ENCODE measurements around the gene DALRD3.
A peak's percentile ranks its signal among the peaks of the same experiment; 100 is the strongest.

The DALRD3 gene, protein sequence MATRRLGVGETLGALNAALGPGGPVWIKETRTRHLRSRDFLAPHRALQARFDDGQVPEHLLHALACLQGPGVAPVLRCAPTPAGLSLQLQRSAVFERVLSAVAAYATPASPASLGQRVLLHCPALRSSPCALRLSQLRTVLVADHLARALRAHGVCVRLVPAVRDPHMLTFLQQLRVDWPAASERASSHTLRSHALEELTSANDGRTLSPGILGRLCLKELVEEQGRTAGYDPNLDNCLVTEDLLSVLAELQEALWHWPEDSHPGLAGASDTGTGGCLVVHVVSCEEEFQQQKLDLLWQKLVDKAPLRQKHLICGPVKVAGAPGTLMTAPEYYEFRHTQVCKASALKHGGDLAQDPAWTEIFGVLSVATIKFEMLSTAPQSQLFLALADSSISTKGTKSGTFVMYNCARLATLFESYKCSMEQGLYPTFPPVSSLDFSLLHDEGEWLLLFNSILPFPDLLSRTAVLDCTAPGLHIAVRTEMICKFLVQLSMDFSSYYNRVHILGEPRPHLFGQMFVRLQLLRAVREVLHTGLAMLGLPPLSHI

DNA sequence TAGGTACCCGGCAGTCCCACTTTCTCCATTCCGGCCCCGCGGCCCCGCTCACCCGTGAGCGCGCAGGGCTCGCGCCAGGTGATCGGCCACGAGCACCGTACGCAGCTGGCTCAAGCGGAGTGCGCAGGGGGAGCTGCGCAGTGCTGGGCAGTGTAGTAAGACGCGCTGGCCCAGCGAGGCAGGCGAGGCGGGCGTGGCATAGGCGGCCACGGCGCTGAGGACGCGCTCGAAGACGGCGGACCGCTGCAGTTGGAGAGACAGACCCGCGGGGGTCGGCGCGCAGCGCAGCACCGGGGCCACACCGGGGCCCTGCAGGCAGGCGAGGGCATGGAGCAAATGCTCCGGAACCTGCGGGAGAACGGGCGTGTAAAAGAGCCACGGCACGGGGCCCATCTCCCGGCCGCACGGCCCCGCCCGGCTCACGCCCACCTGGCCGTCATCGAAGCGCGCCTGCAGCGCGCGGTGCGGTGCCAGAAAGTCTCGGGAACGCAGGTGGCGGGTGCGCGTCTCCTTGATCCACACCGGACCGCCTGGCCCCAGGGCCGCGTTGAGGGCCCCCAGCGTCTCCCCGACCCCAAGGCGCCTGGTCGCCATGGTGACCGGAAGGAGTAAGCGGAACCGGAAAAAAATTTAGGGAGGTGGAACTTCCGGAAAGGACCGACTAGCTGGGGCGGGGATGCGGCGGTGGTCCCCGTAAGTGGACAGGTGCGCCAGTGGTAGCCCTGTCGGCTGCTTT is at the start of gene DALRD3:
DALRD3 (minus strand) TSS at position 610 of the 736 bp plus-strand sequence; CDS start at position 594, 16 bp downstream.
- peak; percentile 61 for DNase-seq
- in situ Hi-C loops (cut with HindIII; ENCODE audit: low pct_ligation_motif_present, low pct_unique_long_range_greater_than_20kb, low sequenced_read_pairs), result no loop called here

DNA sequence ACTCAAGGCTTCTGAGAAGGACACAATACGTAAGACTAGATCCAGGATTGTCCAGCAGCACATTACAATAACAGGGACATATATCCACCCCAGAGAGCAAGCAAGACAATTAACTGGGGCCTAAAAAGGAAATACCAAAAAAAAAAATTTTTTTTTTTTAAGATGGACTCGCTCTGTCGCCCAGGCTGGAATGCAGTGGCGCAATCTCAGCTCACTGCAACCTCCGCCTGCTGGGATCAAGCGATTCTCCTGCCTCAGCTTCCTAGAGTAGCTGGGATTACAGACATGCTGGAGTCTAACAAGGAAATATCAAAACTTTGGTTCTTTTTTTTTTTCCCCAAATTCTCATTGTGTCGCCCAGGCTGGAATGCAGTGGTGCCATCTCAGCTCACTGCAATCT is 39.6 kb upstream of the DALRD3 start:
- in situ Hi-C loops (cut with HindIII; ENCODE audit: low pct_ligation_motif_present, low pct_unique_long_range_greater_than_20kb, low sequenced_read_pairs), result no loop called here
- DNase-seq, result no peak

DNA sequence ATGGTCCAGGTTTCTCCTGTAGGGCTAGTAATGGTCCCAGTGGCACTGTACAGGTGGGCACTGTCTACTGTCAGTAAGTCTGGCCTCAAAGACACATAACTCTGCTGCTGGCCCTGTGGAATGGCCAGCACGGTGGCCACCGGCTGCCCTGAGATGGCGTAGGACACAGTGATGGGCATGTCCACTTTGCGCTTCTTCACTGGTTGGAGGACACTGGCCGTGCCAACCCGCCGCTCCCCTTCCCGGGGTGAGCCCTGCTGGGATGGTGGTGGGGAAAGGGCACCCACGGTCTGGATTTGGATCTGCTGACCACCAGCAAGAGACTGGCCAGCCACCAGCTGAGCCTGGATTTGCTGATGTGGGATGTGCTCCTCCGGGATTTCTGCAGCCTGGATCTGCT is 38.9 kb upstream of the DALRD3 start:
- DNase-seq, result no peak
- in situ Hi-C loops (cut with HindIII; ENCODE audit: low pct_ligation_motif_present, low pct_unique_long_range_greater_than_20kb, low sequenced_read_pairs), result no loop called here

DNA sequence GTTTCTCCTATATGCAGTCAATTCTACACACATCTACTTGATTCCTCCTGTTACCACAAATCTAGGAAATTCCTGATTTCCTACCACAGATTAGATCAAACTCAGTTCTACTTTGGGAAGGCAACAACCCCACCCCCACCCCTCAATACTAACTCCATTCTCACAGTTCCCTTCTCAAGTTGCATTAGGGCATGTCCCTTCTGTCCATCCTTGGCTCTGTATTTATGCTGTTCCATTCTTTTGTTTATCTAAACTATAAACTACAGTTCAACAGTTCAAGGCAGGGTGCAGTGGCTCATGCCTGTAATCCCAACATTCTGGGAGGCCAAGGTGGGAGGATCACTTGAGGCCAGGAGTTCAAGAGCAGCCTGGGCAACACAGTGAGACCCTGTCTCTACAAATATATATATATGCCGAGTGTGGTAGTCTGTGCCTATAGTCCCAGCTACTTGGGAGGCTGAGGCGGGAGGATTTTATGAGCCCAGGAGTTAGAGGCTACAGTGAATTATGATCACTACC is 36.0 kb upstream of the DALRD3 start:
- DNase-seq, result no peak
- in situ Hi-C loops (cut with HindIII; ENCODE audit: low pct_ligation_motif_present, low pct_unique_long_range_greater_than_20kb, low sequenced_read_pairs), result no loop called here

DNA sequence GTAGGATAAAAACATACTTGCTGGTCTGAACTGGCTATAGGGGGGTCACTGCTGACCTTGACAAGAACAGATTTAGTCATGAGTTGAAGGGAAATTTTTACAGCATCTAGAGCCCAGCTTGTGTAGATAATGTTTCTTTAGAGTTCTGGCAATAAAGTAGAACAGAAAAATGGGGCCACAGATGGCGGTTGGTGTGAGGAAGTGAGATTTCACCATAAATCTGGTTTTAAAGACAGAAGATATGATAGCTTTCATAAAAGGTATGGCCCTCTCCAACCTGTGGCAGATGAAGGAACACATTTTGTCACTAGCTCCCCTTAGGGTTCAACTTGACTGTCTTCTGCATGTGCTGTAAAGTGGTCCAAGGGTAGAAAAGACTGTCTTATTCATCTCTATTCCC is 35.2 kb upstream of the DALRD3 start:
- DNase-seq, result no peak
- in situ Hi-C loops (cut with HindIII; ENCODE audit: low pct_ligation_motif_present, low pct_unique_long_range_greater_than_20kb, low sequenced_read_pairs), result no loop called here

DNA sequence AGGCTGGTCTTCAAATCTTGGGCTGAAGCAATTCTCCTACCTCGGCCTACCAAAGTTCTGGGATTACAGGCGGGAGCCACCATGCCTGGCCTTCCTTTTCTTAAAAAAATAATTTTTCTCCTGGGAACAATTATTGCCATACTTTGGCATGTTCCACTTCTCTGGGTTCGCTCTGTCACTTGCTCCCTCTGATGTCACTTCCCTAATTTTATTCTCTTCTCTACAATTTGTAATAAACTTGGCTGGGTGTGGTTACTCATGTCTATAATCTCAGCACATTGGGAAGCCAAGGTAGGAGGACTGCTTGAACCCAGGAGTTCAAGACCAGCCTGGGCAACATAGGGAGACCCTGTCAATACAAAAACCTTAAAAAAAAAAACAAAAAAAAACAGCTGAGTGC is 16.9 kb upstream of the DALRD3 start:
- no peak for DNase-seq
- in situ Hi-C loops (cut with HindIII; ENCODE audit: low pct_ligation_motif_present, low pct_unique_long_range_greater_than_20kb, low sequenced_read_pairs), result no loop called here

DNA sequence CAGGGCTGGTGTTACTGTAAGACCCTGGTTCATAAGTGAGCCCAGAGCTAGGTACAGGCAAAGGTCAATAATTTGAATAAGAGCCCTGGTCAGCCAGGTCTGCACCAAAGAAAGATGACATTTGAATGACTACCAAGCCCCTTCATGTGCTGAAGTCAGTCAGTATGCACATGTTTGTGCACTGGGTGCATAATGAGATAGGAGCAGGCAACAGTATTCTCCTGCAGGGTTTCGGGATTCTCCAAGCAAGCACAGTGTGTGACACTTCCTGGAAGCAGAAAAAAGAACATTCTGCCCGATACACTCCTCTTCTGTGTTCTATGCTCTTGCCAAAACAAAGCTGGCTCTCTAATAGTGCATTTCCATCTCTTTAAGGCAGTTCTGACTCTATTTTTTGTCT is 16.3 kb upstream of the DALRD3 start:
- no peak for DNase-seq
- in situ Hi-C loops (cut with HindIII; ENCODE audit: low pct_ligation_motif_present, low pct_unique_long_range_greater_than_20kb, low sequenced_read_pairs), result no loop called here

DNA sequence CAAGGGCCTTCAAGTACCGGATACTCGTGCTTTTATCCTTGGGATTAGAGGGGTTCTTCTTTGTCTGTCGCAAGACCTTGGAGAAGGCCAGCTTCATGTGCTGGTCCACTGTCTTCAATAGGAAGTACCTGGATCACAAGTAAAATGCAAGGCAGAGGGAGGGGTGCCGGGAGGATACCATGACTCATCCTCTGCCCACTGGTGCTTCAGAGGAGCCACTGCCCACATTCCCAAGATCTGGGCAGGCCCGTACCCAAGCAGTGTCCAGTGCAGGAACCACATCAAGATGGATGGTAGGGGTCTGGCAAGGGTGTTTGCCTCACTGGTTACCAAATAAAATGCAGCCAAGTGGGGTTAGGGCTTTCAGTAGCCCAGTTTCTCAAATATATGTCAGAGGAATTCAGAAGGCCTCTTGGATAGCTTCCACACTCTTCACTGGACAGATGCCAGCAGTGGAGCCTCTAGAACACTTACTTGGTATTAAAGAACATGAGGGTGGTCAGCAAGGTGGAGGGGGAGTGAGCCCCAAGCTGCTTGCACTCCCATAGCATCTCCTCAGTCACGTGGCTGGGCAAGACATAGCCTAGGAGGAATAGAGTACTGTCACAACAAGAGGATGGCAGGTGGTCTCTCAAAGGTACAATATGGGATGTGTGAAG is 14.4 kb upstream of the DALRD3 start:
- in situ Hi-C loops (cut with HindIII; ENCODE audit: low pct_ligation_motif_present, low pct_unique_long_range_greater_than_20kb, low sequenced_read_pairs), result no loop called here
- DNase-seq, result no peak

DNA sequence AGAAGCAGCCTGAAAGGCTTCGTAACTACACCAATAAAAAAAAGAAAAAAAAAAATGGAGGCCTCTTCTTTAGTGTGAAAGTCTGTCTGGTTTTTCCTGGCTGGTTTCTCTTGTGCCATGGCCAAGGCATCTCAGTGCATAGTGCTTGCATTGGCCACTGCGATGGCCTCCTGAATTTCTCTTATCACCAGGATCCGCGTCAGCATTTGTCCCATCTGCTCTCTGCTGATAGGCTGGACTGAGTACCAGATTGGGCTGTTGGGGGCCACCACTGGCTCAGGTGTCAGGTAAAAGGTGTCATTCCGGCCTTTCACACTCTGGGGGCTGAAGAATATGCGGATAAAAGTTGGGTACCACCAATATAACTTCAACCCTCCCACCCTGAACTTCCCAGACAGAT is 11.9 kb upstream of the DALRD3 start:
- in situ Hi-C loops (cut with HindIII; ENCODE audit: low pct_ligation_motif_present, low pct_unique_long_range_greater_than_20kb, low sequenced_read_pairs), result no loop called here
- no peak for DNase-seq

DNA sequence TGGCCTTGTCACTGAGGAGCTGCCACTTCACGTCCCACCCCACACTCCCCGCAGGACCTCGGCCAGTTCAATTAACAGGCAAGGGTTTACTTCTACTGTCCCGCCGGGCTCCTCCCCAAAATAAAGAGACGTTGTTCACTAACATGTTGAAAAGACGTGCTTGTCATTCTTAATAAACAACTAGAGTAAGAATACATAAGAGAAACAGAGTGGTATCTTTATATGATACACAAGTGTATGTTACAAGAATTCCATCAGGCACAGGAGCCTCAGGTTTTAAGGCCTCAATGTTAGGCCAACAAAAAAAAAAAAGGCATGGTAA is 11.1 kb upstream of the DALRD3 start:
- no peak for DNase-seq
- in situ Hi-C loops (cut with HindIII; ENCODE audit: low pct_ligation_motif_present, low pct_unique_long_range_greater_than_20kb, low sequenced_read_pairs), result no loop called here

DNA sequence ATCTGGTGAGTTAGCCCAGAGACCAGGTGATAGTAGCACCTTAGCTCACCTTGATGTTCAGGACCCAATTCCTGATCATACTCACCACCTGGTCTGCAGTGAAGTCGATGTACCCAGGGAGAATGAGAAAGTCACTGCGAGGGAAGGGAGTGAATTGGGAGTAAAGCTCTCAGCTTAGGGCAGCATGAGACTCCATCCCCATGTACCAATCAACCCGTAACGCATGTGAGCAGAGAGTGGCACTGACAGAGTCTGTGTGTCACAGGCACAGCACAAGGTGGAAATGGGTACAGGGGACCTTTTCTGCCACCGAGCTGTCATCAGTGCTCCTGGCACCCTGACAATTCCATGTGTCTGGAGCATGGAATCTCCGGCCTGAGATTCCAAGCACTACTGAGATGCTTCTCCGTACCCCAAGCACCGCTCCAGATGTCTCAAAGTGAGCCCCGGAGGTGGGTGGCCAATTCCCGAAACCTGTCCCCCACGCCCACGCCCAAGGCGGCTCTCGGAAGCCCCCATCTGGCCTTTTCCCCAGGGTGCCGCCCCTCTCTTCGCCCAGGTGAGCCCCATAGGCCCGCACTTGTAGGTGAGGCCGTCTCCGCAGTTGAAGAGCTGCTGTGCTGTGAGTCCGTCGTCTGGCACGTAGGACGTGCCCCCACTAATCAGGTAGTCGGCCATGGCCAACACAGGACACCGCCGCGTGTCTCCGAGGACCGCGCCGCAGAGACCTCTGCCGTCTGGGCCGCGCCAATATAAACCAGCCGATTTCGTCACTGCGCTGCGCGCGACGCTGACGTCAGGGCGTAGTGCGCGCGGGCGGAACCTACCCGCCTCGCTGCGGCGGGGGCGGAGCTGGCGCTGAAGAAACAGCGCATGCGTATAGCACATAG is 10.5 kb upstream of the DALRD3 start, which contains the start of gene IMPDH2:
IMPDH2 (minus strand) TSS at position 726 of the 890 bp plus-strand sequence; CDS start at position 678, 48 bp downstream.
- in situ Hi-C loops (cut with HindIII; ENCODE audit: low pct_ligation_motif_present, low pct_unique_long_range_greater_than_20kb, low sequenced_read_pairs), result no loop called here

DNA sequence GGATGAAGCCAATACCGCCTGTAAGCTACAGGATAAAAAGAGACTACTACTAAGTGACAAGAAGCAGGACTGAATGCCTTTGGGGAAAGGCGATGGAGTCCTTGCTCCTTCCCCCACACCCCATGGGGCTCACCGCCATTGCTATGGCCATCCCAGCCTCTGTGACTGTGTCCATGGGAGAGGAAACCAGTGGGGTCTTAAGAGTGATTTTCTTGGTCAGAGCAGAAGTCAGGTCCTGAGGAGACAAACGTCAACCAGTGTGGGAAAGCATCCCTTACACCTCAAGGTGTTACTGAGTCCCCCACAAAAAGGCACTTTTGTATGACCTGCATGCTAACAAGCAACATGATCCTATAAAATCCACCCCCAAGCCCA is 9.9 kb upstream of the DALRD3 start:
- in situ Hi-C loops (cut with HindIII; ENCODE audit: low pct_ligation_motif_present, low pct_unique_long_range_greater_than_20kb, low sequenced_read_pairs), result no loop called here
- DNase-seq, result no peak

More for the DNA sequence above, 10.5 kb upstream of the DALRD3 start, which contains the start of gene IMPDH2:
- DNase-seq, result peak; percentile 91

DNA sequence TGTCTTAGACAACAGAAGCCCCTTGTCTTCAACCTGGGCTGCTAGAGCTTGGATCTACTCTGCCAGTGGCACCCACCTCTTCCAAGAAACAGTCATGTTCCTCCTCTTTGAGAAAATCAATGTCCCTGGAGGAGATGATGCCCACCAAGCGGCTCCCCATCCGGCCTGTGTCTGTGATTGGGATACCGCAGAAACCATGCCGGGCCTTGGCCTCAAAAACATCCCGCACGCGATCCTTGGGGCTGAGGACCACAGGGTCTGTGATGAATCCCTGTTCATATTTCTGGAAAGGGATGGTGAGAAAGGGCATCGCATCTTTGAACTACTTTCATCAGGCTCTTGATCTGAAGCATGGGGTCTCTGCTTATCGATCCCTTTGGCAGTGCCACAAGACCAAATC is 9.3 kb upstream of the DALRD3 start:
- DNase-seq, result no peak
- in situ Hi-C loops (cut with HindIII; ENCODE audit: low pct_ligation_motif_present, low pct_unique_long_range_greater_than_20kb, low sequenced_read_pairs), result no loop called here

DNA sequence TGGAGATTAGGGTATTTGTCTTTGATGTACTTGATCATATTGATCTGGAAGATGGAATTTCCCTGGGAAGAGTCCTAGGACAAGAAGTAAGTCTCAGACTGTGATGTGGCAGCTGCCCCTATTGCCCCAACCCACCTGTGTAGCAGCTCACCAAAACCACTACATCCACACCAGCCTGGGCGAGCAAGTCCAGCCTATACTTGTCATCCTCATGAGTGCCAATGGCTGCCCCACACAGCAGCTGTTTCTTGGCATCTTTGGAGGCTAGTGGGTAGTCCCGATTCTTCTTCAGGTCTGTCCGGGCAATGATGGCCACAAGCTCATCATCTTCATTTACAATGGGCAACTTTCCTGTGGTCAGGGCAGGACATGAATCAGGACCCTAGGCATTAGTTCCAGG is 8.2 kb upstream of the DALRD3 start:
- in situ Hi-C loops (cut with HindIII; ENCODE audit: low pct_ligation_motif_present, low pct_unique_long_range_greater_than_20kb, low sequenced_read_pairs), result no loop called here
- DNase-seq, result no peak

DNA sequence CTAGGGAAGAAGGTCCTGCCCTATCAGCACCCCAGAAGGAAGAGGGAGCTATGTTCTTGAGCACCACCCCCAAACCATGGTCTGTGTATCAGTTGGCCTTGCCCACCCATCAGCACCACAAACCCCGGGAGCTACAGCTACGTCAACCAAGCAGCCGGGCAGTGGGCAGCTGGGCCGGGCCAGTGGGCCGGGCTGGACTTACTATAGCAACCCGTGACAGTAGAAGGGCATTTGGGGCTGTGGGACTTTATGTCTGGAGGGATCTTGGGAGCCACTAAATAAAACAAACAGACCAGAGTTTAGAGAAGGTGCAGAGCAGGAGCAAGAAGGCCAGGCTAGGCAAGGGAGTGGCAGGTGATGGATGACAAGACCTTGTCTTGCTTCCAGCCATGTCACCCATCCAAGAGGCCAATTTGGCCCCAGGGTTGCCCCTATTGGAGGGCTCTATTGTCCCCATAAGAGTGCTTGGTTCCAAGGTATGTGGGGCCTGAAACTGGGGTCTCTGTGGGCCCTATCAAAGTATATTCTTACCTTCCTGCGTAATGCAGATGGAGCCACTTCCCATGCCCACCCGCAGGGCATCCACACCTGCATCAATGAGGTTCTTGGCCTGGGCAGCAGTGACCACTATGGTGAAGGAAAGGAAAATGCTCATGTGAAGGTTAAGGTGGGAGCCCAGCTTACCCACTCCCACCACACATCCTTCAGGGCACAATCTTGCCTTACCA is 7.6 kb upstream of the DALRD3 start:
- DNase-seq, result no peak
- in situ Hi-C loops (cut with HindIII; ENCODE audit: low pct_ligation_motif_present, low pct_unique_long_range_greater_than_20kb, low sequenced_read_pairs), result no loop called here

DNA sequence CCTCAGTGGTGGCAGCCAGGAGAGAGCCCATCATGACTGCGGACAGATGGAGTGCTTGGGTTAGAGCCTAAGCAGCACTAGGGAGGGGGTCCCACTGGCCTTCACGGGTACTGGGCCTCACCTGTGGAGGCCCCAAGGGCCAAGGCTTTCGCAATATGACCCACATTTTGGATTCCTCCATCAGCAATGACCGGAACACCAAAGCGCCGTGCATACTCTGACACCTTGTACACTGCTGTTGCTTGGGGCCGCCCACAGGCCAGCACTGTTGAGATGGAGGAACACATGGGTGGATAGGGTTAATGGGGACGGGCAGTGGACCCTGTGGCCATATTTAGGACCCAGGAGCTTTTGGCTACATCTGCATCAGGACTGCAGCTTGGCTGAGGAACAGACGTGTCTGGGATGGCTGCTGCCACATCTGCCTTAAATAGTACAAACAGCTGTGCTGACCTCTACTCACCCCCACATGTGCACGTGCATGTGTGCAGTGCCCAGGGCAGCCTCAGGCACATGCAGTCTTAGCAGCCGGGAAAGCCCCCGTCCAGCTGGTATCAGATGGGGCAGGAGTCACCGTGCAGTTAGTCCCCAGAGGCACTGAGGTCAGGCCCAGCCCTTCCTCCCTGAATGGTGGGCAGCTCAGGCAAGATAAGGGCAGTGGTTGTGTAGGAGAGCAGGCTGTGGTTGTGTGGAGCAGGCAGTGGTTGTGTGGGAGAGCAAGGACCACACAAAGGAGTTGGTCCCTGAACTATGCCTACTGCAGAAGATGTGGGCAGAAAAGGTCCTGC is 6.8 kb upstream of the DALRD3 start:
- DNase-seq, result no peak
- in situ Hi-C loops (cut with HindIII; ENCODE audit: low pct_ligation_motif_present, low pct_unique_long_range_greater_than_20kb, low sequenced_read_pairs), result no loop called here

DNA sequence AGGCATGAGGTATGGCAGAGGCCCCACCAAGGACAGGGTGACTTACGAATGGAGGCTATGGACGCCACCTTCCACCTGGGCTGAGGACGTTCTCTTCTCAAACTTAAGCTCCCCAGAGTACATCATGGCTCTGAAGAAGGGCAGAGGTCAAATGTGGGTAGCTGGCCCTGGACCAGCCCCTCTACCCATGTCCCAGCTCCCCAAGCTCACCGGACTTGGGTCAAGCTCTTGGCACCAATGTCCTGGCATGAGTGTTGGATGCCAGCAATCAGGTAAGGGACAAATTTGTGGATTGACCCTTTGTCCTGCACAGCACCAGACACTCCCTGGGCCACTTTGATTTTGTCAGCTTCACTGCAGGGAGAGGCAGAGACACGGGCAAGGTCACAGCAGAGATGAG is 6.1 kb upstream of the DALRD3 start:
- DNase-seq, result no peak
- in situ Hi-C loops (cut with HindIII; ENCODE audit: low pct_ligation_motif_present, low pct_unique_long_range_greater_than_20kb, low sequenced_read_pairs), result no loop called here
